OCI-LY3 (cell line): Measurements from ENCODE around the gene COQ9.

Experiments used
- EZH2phosphoT487 ChIP-seq: fragments of 200-600 bp; shearing (Covaris generic); IDR thresholded peaks from 2 replicates; pipeline ENCODE4 v1.6.1; 2018; ENCODE audit warnings: antibody characterized with exemption, mixed run types, low read depth
- TF ChIP-seq, protein P1 (sequence below): fragments of 200-600, 300-600 bp; sonication (generic); IDR thresholded peaks from 2 replicates; pipeline ENCODE4 v1.5.1; 2014; ENCODE audit warnings: antibody characterized with exemption, low read length, low read depth

DNA sequence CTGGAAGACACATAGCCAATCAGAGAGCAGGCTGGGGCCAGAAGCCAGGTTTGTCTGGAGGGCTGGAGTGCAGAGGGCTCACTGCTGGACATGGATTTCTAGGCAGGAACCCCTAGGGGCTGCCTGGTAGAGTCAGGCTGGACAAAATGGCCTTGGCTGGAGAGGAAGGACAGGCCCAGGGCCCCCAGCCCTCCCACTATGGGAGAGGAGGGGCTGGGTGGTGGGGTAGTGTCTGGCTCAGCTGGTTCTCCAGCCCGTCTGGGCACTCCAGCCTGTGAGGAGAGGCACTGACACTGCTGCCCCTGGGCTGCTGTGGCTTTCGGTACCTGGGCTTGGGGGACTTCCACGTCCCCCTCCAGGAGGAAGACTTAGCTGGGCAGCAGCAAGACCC is 60.8 kb downstream of the COQ9 start:
- TF ChIP-seq, protein P1, sequence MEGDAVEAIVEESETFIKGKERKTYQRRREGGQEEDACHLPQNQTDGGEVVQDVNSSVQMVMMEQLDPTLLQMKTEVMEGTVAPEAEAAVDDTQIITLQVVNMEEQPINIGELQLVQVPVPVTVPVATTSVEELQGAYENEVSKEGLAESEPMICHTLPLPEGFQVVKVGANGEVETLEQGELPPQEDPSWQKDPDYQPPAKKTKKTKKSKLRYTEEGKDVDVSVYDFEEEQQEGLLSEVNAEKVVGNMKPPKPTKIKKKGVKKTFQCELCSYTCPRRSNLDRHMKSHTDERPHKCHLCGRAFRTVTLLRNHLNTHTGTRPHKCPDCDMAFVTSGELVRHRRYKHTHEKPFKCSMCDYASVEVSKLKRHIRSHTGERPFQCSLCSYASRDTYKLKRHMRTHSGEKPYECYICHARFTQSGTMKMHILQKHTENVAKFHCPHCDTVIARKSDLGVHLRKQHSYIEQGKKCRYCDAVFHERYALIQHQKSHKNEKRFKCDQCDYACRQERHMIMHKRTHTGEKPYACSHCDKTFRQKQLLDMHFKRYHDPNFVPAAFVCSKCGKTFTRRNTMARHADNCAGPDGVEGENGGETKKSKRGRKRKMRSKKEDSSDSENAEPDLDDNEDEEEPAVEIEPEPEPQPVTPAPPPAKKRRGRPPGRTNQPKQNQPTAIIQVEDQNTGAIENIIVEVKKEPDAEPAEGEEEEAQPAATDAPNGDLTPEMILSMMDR = no peak
- no peak for TF ChIP-seq EZH2phosphoT487
